Left ventricle myocardium inferior (tissue), 1 donor: ENCODE results near the gene KANK4. TPM values are rescaled to one million over a fixed set of nuclear protein-coding genes. Genes with fewer than 3 reads are reported as not detected.

Source experiments
- DNase-seq: peaks from one replicate; pipeline ENCODE4 v3.0.0-alpha.2; 2020
- H3K27ac ChIP-seq: fragments of 200-600 bp; replicated peaks from 2 replicates; pipeline ENCODE4 v1.8.0; 2021
- H3K27me3 ChIP-seq: fragments of 200-600 bp; 2 replicates; pipeline ENCODE4 v1.8.0; 2021; ENCODE audit warnings: low read depth
- H3K36me3 ChIP-seq: fragments of 200-600 bp; 2 replicates; pipeline ENCODE4 v1.8.0; 2021
- H3K4me1 ChIP-seq: fragments of 200-600 bp; 2 replicates; pipeline ENCODE4 v1.8.0; 2021
- H3K4me3 ChIP-seq: fragments of 200-600 bp; 2 replicates; pipeline ENCODE4 v1.8.0; 2021; ENCODE audit warnings: mild to moderate bottlenecking, moderate library complexity
- H3K9me3 ChIP-seq: fragments of 200-600 bp; replicated peaks from 2 replicates; pipeline ENCODE4 v1.8.0; 2021
- intact Hi-C: fragments of 100-400 bp; cut with micrococcal nuclease; formaldehyde crosslinking; loops from one replicate; pipeline ENCODE4 v1.11.0; 2022
- long read RNA-seq: library from polyadenylated mRNA; unstranded; transcript quantifications from one replicate; pipeline ENCODE4 v2.0.0, GENCODE V29; 2021
- total RNA-seq: library from RNA; stranded (reverse); fragmentation: NEBNext Ultra II Directional; extraction: Animal tissue kit (Norgen Biotek cat#: 25700); gene quantifications from one replicate; pipeline ENCODE4 v1.2.1, GENCODE V29; 2021
- TF ChIP-seq, protein P1 (sequence below): fragments of 200-600 bp; IDR thresholded peaks from 2 replicates; pipeline ENCODE4 v1.8.0; 2021; ENCODE audit warnings: antibody characterized with exemption, mild to moderate bottlenecking, borderline replicate concordance
- donor health status: DM: no; HTN: yes; CAD: no; lungs with severe emphysema.

KANK4 gene
- 0.11 TPM for total RNA-seq
- long read RNA-seq, partial matches to known transcripts = 1 of 1 reads
- long read RNA-seq, other reads (novel, unspliced or antisense) = 0 of 1 reads

DNA sequence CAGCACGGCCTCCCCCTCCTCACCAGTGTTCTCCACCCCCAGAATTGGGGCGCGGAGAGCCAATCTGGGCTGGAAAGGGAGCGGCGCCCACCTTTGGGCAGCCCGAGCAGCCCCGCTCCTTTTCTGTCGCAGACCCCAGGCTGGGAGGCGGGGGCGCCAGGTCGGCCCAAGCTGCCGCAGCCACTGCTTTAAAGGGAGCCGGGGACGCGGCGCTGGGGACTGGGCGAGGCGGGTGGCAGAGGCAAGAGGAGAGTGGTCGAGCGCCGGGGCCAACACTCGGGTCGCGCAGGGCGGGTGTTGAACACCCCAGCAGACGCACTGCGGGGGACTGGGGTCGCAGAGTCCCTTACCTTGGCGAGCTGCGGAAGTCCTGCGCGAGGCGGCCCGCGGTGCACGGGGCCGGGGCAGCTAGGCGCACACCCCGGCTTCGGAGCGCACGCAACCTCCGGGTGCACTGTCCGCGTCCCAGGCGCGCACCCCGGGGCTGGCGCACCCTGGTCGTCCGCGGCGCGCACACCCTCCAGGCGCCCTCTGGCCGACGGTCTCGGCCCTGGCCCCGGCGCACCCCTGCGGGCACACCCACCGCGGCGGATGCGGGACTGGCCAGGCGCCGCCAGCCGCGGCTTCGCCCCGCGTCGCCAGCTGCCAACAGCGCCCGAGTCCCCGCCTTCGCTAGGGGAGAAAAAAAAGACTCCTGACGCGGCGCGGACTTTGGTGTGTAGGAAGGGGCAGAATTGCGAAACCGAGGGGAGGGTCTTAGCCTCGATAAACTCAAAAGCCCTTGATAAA, at the start of gene KANK4:
Gene KANK4, minus strand, starts transcription at position 679 of the 789 bp plus-strand sequence. CDS start 37,870 bp downstream, outside the sequence.
- H3K4me3 ChIP-seq = peak within 1 kb of the TSS; percentile 63
- intact Hi-C loops = no loop called here
- peaks cover 13% of the 10 kb centered on the region for H3K4me1 ChIP-seq
- no peak for DNase-seq
- H3K9me3 ChIP-seq = no peaks in the 10 kb centered on the region
- TF ChIP-seq, protein P1, sequence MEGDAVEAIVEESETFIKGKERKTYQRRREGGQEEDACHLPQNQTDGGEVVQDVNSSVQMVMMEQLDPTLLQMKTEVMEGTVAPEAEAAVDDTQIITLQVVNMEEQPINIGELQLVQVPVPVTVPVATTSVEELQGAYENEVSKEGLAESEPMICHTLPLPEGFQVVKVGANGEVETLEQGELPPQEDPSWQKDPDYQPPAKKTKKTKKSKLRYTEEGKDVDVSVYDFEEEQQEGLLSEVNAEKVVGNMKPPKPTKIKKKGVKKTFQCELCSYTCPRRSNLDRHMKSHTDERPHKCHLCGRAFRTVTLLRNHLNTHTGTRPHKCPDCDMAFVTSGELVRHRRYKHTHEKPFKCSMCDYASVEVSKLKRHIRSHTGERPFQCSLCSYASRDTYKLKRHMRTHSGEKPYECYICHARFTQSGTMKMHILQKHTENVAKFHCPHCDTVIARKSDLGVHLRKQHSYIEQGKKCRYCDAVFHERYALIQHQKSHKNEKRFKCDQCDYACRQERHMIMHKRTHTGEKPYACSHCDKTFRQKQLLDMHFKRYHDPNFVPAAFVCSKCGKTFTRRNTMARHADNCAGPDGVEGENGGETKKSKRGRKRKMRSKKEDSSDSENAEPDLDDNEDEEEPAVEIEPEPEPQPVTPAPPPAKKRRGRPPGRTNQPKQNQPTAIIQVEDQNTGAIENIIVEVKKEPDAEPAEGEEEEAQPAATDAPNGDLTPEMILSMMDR = no peak
- no peak within 1 kb of the TSS for H3K27ac ChIP-seq
- peaks cover 37% of the 10 kb centered on the region for H3K27me3 ChIP-seq
- no peaks in the 10 kb centered on the region for H3K36me3 ChIP-seq

DNA sequence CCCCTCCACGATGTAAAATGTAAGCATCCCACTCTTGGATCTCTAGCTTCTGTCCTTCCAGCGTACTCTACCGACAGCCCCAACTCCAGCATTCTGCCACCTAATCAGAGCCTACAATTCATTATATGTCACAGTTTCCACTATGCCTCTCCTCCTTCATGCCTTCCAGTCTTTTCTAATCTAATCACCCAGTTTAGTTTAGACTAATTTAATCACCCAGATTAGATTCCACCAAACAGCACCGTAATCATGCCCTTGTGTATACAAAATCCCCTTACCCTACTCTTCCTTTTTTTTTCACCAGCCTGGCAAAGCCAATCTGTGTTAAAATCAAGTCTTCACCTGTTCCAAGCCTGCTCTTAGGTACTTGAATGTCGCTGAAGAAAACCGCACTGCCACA, 49.8 kb upstream of the KANK4 start:
- Histone ChIP-seq H3K27ac (no peak overlapping the region), H3K9me3 (peaks cover 13% of the 10 kb centered on the region)
- intact Hi-C loops = no loop called here

DNA sequence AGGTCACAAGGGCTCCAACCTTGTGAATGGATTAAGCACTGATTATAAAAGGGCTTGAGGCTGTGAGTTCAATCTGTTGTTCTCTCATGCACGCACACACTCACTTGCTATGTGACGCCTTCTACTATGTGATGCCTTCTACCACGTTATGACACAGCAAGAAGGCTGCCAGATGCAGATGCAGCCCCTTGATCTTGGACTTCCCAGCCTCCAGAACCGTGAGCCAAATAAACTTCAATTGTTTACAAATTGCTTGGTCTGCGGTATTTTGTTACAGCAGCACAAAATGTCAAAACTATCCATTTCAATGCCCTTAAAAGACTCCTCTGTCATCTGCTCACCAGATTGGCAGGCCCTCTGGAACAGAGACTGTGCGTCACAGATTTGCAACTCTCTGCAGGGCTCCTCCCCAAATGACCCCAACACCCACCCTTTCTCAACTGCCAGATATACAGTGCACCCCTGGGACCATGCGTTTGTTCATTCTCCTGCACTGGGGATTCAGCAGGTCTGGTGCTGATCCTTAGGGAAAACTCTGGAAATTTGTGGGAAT, 47.8 kb upstream of the KANK4 start:
- H3K36me3 ChIP-seq = no peaks in the 10 kb centered on the region
- H3K9me3 ChIP-seq = peaks cover 13% of the 10 kb centered on the region
- no peak overlapping the region for H3K27ac ChIP-seq
- H3K27me3 ChIP-seq = peaks cover 7% of the 10 kb centered on the region
- H3K4me3 ChIP-seq = no peak overlapping the region
- intact Hi-C loops = no loop called here
- no peaks in the 10 kb centered on the region for H3K4me1 ChIP-seq
- TF ChIP-seq, protein P1 = no peak
- DNase-seq = no peak

More for the DNA sequence above, 49.8 kb upstream of the KANK4 start:
- no peaks in the 10 kb centered on the region for H3K36me3 ChIP-seq
- no peaks in the 10 kb centered on the region for H3K4me1 ChIP-seq
- no peak overlapping the region for H3K4me3 ChIP-seq
- DNase-seq = no peak
- TF ChIP-seq, protein P1 = no peak
- peaks cover 7% of the 10 kb centered on the region for H3K27me3 ChIP-seq

DNA sequence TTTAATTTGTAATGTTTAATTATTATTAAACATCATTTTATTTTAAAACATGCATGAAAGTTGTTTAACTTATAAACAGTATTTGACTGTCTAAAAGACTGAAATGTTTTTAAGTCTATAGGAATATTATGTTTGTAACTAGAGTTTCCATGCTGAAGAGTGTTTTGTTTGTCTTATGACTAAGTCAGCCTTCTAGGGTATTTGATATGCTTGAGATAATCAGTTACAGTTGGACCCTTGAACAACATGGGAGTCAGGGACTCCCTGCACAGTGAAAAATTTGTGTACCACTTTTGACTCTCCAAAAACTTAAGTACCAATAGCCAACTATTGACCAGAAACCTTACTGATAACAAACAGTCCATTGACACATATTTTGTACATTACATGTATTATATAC, 45.5 kb upstream of the KANK4 start:
- no peaks in the 10 kb centered on the region for H3K4me1 ChIP-seq
- intact Hi-C loops = no loop called here
- peaks cover 7% of the 10 kb centered on the region for H3K27me3 ChIP-seq

DNA sequence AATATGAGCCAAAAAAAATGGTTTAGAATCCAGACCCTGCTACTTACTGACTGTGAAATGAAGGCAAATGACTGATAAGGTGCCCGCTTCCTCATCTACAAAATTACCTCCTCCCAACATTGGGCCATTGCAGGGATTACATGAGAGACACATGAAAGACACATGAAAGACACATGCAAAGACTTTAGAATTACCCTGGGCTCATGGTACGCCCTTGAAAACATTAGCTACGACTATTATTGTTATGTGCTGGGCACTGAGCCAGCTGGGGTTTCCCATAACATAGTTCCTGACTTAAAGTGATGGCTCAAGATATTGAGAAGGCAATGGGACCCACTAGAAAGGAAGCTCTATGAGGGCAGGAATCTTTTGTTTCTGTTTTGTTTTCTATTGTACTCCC, 43.7 kb upstream of the KANK4 start:
- intact Hi-C loops = no loop called here
- Histone ChIP-seq H3K27ac (no peak overlapping the region), H3K9me3 (peaks cover 13% of the 10 kb centered on the region), H3K4me3 (no peak overlapping the region), H3K27me3 (no peaks in the 10 kb centered on the region), H3K4me1 (no peaks in the 10 kb centered on the region), H3K36me3 (no peaks in the 10 kb centered on the region)
- no peak for DNase-seq
- TF ChIP-seq, protein P1 = no peak

More for the DNA sequence above, 45.5 kb upstream of the KANK4 start:
- peaks cover 13% of the 10 kb centered on the region for H3K9me3 ChIP-seq
- TF ChIP-seq, protein P1 = no peak
- H3K27ac ChIP-seq = no peak overlapping the region
- no peak for DNase-seq
- H3K36me3 ChIP-seq = no peaks in the 10 kb centered on the region
- no peak overlapping the region for H3K4me3 ChIP-seq
